Left renal pelvis (tissue), 4 donors: ENCODE results near the gene TAOK3. TPM values are rescaled to one million over a fixed set of nuclear protein-coding genes. Genes with fewer than 3 reads are reported as not detected.
"Not testable (repeated sequence)": the region's sequence is repeated elsewhere in the genome, so short reads cannot be mapped to it uniquely, and the experiment has no call there.

Experiments used
- DNase-seq, 4 donors: peaks; one replicate each; pipeline ENCODE4 v3.0.0-alpha.2; 2013; ENCODE audit warnings: low read depth in 4 of 4, low spot score in 3 of 4
- polyA plus RNA-seq, 4 donors: library from polyadenylated mRNA; unstranded; fragments of 120-200 nt; gene quantifications; one replicate each; pipeline ENCODE4 v1.2.1, GENCODE V29; 2013; ENCODE audit not compliant: insufficient read length in 4 of 4

Gene TAOK3
- polyA plus RNA-seq, 4 donors, result 29.1 to 35.9 (median 32.2) TPM

DNA sequence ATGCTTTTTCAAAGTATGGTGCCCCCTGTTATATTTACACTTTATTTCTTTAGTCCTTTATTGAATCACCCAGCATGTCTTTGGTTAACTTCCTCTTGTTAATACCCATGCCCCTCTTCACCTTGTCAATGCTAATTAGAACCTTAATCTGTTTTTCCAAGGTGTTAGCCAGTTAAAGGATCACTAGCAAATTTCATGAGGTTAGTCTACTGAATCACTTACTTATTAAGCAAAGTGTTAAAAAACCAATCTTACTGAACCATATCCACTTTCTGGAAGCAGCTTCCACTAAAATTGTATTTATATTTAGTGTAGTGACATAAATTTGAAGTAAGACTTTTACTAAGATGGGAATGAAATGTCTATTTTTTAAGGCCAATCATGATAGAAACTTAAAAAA lies 27.9 kb downstream of the TAOK3 start:
- no peak for DNase-seq

DNA sequence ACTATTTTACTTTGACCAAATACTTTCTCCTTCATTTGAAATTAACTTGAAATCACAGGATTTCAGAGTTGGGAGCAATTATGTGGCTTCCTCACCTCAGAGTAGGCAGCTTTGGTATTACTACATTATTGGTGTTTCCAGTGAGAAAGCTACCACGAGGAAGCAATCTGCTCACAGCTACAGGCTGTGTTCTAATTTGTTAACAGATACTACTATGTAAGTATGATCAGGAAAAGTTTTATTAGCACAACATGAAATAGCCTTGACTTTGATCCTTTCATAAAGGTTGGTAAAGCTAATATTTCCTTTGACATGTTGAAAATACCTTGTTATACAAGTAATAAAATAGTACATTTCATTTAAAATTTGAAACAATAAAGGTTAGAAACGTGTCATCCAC lies 30.6 kb downstream of the TAOK3 start:
- no peak for DNase-seq

DNA sequence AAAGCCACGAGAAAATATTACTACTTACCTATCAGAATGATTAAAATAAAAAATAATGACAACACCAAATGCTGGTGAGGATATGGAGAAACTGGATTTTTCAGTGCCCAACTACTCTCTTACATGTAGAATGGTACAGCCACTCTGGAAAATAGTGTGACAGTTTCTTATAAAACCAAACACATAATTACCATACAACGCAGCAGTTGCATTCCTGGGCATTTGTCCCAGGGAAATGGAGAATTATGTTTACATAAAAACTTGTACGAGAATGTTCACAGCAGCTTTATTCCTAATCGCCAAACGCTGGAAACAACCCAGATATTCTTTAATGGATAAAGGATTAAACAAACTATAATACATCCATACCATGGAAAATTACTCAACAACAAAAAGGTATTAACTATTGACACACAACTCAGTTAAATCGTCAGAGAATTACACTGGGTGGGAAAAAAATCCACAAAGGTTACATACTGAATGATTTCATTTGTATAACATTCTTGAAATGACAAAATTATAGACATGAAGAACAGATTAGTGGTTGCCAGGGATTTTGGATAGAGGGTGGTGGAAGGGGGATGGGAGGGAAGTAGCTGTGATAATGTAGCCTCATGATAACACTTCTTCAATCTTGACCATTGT lies 35.4 kb downstream of the TAOK3 start:
- no peak for DNase-seq

DNA sequence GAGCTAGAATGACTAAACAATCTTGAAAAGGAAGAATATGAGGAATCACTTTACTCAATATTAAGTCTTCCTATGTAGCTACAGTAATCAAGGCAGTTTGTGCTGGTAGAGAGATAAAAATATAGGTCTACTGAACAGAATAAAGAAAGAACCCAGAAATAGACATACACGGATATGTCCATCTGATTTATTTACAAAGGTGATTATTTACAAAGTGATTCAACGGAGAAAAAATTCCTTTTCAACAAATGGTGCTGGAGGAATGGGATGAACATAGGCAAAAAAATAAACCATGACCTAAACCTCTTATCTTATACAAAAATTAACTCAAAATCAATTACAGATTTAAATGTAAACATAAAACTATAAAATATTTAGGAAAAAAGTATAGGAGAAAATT lies 36.6 kb downstream of the TAOK3 start:
- no peak for DNase-seq

DNA sequence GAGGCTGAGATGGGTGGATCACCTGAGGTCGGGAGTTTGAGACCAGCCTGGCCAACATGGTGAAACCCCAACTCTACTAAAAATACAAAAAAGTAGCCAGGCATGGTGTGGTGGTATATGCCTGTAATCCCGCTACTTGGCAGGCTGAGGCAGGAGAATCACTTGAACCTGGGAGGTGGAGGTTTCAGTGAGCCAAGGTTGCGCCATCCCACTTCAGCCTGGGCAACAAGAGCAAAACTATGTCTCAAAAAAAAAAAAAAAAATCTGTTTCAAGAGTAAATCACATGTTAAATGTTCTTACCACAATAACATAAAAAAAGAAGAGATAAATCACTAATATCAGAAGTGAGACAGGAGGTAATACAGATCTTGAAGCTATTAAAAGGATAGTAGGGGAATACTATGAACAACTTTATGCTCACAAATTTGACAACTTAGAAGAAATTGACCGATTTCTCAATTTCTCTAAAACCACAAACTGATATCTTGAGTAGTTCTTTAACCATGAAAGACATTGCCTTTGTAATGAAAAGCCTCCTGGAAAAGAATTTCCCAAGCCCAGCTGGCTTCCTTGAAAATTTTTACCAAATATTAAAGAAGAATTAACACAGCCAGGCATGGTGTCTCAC lies 37.7 kb downstream of the TAOK3 start:
- DNase-seq, result no peak

DNA sequence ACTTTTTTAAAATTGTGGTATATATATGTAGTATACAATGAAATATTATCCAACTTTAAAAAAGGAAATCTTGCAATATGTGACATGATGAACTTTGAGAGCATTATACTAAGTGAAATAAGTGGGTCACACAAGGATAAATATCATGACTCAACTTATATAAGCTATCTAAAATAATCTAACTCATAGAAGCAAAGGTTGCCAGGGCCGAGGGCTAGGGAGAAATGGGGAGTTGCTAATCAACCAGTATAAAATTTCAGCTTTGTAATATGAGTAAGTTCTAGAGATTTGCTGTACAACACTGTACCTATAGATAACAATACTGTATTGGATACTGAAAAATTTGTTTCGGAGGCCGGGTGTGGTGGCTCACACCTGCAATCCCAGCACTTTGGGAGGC lies 38.5 kb downstream of the TAOK3 start:
- no peak for DNase-seq

DNA sequence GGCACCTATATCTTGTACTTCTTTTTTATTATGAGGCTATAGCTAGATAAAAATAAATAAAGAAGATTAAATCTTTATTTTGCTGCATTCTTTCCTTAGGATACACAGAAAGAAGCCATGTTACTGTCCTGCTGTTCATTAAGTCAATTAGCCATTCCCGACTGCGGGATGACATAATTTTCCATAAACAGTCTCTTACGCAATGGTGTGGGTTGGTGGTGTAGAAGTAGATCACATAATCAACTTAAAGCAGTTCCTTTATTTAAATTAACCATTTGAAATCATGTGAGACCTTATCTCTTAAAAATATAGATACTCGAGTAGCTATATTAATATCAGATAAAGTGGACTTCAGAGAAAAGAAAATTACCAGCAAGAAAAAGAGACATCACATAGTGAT lies 40.2 kb downstream of the TAOK3 start:
- DNase-seq, result no peak

DNA sequence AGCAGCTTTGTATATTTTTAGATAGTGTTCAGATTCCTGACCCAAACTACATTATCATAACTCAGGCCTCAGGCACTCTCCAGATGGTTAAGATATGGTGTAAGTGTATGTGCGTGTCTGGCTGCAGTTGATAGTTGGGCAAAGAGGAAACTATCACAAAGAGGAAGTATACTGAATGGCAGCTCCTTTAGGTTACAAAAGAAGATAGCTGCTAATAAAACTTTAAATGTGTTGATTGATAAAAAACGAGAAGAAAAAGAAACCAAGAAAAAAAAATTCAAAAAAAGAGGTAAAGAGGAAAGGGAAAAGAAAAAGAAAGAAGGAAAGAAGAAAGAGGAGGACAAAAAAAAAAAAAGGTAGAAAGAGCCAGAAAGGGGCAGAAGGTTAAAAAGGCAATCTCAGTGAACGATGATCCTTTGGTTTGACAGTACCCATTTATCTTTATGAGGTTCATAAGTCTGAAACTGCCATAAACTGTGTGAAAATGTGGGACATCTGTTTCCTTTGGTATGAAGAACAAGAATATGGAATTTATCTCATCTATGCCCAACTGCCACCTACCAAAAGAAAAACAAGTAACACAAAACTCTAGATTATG lies 42.2 kb downstream of the TAOK3 start:
- no peak for DNase-seq

DNA sequence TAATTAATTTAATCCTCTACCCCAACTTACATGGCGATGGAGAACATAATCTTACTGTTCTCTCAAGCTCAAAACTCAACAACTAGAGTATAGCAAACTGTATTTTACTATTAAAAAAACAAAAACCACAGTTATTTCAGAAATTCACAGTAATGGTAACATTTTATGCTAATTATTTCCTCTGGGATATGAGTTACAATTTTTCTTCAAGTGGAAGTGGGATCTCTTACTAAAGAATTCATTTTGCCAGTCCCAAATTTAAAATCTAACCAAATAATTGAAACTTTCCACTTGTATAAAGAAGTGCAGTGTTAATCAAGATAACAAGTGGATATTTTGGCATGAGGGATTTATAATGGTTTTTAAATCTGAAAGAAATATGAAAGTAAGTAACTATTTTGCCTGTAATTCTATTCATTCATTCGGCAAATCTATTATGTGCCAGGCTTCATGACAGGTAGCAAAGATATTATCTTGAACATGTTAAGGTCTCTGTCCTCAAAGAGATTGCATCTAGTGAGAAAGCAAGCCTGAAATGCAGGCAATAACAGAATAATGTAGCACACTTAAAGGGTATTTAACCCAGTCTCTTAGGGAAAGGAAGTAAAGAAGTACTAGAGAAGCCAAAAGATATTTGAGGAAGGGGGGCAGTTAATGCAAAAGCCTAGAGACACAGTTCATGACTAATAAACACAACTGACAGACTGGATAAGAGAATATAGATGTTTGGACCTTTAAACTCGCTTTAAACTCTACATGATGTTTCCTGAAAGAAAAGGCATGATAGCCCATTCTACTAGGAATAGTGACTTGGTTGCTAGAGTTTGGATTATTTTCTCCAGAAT lies 44.0 kb downstream of the TAOK3 start:
- DNase-seq, result no peak

DNA sequence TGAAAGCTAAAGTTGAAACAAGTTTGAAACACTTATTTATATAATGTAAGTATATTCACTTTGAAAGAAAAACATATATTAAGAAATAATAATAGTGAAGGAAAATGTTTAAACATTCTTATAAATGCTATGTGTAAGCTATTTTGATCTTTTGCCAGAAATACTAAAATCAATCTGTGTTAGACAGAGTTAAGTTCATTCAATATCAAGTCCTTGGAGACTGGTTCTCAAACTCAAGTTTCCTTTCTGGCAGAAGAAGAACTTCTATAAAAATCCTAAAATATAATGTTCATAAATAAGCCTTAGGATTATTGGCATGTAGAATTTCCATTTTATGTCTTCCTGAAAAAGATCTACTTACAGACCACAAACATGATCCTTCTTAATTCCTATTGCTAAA lies 45.3 kb downstream of the TAOK3 start:
- DNase-seq, result no peak

DNA sequence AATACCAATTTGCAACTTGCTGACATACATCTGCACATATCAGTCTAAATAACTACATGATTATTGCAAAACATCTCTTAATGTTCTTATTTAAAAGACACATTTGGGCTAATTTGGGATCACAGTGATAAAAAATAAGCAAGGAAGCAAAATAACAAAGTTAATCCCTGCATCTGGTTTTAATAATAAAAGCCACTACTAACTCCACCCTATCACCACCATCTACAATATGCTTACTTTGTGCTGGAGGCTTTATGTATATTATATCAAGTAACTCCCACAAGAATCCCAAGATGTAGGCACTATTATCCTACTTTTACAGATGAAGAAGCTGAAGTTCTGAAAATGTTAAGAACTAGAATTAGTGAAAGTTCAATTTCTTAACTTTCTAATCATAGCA lies 45.7 kb downstream of the TAOK3 start:
- DNase-seq, result no peak

DNA sequence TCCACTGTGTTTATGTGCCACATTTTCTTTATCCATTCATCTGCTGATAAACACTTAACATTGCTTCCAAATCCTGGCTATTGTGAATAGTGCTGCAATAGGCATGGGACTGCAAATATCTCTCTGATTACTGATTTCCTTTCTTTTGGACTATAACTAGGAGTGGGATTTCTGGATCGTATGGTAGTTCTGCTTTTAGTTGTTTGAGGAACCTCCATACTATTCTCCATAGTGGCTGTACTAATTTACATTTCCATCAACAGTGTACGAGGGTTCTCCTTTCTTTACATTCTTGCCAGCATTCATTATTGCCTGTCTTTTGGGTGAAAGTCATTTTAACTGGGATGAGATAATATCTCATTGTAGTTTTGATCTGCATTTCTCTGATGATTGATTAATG lies 47.6 kb downstream of the TAOK3 start:
- DNase-seq, result no peak

DNA sequence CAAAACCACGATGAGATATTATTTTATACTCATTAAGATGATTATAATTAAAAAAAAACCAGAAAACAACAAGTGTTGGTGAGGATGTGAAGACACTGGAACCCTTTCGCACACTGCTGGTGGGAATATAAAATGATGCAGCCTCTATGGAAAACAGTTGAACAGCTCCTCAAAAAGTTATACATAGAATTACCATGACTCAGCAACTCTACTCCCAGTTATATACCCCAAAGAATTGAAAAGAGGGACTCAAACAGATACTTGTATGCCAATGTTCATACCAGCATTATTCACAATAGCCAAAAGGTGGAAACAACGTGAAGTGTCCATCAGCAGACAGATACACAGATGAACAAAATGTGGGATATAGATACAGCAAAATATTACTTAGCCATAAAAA lies 53.1 kb downstream of the TAOK3 start:
- no peak for DNase-seq

DNA sequence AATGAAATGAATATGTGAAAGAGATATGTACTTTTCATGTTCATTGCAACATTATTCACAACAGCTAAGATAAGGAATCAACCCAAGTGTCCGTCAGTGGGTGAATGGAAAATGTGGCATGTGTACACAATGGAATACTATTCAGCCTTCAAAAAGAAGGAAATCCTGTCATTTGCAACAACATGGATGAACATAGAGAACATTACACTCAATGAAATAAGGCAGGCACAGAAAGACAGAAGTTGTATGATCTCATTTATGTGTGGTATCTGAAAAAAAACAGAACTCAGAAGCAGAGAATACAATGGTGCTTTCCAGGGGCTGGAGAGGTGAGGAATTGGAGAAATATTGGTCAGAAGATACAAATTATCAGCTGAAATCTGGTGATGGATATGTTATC lies 54.0 kb downstream of the TAOK3 start:
- DNase-seq, result no peak

DNA sequence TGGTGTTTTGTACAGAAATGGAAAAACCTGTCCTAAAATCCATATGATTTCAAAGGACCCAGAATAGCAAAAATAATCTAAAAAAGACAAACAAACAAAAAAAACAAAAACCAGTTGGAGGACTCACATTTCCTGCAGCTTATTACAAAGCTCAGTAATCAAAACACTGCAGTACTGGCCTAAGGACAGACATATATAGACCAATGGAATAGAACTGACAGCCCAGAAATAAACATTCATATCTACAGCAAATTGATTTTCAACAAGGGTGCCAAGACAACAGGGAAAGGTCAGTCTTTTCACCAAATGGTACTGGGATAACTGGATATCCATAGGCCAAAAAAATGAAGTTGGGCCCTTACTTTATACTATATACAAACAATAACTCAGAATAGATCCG lies 55.0 kb downstream of the TAOK3 start:
- no peak for DNase-seq

DNA sequence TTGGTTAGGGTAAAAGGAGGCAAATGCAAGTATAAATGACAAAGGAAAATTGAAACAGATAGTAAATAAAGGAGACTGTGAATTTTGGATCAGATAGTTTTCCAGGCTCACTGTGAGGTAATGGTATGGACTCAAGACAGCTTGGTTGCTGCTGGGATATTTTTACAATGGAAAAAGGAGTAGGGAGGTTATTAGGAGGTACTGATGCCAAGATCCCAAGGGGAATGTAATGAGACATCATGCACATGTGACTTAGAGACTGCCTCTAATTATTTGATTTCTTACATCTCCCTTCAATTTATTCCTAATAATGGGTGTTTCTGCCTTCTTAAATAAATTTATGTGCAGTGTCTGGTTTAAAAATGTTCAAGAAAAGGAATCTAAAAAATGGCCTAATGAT lies 56.9 kb downstream of the TAOK3 start:
- no peak for DNase-seq

DNA sequence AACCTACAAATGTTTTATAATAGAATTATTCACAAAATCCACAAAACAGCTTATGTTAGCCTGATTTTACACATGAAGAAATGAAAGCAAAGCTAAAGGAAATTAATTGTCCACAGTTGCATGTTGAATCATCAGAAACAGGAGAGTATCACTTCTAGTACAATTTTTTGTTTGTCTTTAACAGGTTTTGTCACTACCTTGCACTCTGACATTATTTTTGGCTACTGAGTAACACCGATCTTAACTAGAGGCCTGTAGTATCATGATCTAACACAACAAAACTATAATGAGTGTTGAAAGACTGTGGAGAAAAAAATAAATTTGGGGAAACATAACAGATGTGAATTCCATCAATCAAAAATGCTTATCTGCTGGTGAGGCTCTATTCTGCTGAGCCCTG lies 60.1 kb downstream of the TAOK3 start:
- DNase-seq, result no peak

DNA sequence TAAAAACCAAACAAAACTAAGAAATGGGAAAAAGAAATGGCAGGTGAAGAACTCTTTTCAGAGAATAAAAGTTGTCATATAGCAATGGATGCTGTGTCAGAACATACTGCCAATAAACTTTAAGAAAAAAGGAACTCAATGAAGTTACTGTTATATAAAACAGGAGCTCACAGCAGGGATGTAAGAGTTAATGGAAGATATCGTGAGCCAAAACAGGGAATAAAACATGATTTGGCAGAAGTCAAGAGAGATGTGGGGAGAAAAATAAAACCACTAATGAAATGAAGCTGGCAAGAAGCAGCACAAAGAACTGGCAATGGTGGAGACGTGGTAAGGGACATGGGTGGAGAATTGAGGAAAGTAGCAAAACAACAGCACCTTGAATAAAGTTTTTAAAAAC lies 61.0 kb downstream of the TAOK3 start:
- no peak for DNase-seq

DNA sequence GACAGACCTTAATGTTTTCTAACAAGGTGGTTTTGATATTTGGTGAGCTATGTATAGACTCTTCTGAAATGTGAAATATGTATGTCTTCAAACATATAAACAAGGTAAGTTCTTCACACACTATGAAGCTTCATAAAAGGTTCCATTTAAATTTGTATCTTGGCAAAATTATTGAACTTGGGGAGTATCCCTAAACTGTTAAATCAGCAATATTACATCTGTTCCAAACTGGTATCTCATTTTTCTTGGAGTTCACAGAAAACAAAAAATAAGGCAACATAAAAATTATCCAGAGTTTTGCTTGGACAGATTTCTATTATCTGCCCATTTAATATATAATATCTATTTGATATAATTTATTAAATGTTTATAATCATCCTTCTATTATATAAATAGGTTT lies 62.4 kb downstream of the TAOK3 start:
- no peak for DNase-seq

DNA sequence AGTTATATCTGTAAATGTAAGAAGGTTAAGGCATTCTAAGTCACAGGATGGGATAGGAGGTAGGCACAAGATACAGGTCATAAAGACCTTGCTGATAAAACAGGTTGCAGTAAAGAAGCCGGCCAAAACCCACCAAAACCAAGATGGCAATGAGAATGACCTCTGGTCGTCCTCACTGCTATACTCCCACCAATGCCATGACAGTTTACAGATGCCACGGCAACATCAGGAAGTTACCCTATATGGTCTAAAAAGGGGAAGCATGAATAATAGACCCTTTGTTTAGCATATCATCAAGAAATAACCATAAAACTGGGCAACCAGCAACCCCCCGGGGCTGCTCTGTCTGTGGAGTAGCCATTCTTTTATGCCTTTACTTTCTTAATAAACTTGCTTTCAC lies 64.7 kb downstream of the TAOK3 start:
- not testable (repeated sequence) for DNase-seq

DNA sequence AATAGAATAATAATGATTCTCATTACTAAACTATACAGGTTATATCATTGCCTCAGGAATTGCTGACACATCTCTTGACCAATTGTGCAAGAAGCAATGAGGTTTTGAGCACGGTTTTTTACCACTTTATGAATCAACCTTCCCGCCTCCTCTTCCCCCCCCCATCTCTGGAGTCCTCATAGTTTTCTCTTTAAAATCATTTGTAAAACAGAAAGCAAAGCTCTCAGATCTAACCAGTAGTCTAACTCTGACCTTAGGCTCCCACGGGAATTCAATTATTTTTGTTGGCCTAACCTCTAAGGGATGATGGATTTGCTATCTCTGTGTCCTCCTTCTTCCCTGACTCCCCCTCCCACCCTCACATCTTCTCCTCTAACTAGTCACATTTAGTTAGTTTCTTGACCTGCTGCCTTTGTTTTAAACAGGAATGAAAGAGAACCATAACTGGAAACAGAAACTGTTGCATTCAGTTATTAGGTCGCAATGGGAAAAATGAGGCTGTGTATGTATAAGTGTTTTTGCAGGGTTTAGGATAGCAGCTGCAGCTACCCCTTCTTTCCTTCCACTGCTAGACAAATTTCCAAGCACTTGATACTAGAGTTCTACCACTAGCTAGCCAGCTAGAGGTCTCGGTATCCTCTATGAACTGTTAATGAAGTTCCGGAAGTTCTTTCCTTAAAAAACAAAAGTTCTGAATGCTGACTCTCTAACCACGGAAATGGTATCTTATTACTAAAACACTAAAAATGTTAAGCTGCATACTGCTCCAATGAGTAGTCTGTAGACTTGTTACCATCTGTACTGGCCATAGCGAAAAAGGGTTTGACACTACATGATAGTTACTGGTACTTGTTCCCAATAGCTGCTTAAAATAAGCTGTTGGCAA lies 65.4 kb downstream of the TAOK3 start:
- no peak for DNase-seq
